GM19239 (cell line): Measurements from ENCODE around the gene PDZRN3.

Experiments used
- DNase-seq: peaks from one replicate; pipeline ENCODE4 v3.0.0; 2011; ENCODE audit warnings: low spot score; ENCODE audit not compliant: insufficient read length
- FAIRE-seq: peaks from 2 replicates; lab custom pipeline; 2011; peaks lifted over from hg19 to GRCh38; lab: Jason Lieb, UNC

Gene PDZRN3

DNA sequence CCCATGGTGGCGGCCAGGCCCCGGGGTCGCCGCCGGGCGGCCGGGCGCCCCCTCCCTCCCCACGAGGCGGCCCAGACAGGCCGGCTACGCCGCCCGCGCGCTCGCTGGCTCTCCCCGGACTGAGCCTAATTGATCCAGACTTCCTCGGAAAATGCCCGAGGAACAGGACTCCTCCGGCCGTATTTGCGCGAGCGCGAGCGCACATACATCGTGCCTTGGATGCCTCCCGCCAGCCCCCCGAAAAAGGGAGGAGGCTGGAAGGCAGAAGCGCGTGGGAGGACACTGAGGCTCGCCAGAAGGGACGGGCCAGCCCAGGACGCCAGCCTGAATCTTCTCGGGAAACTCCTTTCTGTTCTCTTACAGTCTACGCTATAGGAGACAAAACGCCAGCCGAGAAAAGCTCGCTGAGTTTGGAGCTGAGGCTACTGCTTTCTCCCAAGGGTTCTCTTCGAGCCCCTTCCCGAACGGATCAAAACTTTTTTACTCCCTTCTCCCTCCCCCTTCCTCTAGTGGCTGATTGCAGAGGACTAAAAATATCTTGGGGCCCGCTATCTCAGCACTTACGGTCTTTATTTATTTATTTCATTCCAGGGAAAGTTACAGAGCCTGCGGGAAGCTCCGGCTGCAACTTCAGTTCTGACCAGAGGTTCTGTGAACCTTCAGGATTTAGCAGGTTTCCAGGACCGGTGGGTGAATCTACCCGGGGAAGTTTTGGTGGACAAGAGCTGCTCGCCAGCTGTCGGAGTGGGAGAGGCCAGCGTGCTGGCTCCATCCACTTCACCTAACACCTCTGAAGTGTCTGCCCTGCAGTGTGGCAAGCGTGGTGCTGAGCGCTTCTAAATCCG lies at the start of gene PDZRN3:
Gene PDZRN3 (minus strand): TSS at position 121 of the 845 bp plus-strand sequence.
- DNase-seq (no peak), FAIRE-seq (no peak)

DNA sequence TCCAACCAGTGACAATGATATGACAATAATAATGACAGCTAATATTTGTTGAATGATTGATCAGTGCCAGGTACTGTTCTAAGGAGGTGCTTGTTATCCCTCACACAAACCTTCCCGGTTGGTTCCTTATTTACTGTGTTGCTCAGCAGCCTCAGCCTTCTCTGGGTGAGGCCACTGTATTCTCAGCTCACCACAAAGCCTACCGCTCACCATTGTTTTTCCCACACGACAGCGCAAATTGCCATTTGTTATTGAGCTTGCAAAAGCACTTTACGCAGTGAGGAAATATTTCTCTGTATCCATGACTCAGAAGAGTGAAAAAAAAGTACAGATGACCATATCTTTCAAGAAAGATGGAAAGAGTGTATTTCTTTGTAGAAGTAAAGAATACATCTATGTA lies 49.5 kb upstream of the PDZRN3 start:
- no peak for FAIRE-seq
- DNase-seq: no peak

DNA sequence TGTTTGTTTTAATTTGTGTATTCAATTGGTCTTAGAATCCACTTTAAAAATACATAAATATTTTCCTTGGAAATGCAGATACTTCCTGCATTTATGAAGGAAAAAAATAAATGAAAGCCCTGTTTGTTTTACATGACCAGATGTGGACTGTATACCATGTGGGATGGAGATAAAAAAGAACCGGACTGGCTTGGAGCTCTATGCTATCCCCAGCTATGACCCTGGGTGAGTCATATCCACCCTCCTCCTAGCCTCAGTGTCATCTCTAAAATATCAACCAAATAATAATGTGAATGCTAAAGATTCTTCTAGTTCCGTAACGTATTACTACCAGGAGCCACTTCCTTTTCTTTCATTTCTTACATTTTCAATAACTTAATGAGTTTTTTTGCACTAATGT lies 44.5 kb upstream of the PDZRN3 start:
- FAIRE-seq (no peak), DNase-seq (no peak)

DNA sequence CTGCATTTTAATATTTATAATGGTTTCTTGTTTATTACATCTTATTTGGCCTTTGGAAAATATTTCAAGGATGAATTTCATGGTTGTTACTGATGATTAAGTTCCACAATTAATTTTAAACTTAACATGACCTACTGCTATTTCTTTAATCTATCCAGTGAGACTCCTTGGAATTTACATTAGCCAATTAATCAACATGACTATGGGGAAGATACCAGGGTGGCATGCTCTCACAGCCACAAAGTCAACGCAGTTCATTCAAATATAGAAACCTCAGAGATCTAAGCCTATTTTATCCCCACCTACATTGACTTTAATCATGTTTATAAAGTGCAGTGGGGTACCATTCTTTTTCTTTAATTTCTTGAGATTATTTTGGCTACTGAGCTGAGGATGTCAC lies 43.6 kb upstream of the PDZRN3 start:
- DNase-seq: no peak

DNA sequence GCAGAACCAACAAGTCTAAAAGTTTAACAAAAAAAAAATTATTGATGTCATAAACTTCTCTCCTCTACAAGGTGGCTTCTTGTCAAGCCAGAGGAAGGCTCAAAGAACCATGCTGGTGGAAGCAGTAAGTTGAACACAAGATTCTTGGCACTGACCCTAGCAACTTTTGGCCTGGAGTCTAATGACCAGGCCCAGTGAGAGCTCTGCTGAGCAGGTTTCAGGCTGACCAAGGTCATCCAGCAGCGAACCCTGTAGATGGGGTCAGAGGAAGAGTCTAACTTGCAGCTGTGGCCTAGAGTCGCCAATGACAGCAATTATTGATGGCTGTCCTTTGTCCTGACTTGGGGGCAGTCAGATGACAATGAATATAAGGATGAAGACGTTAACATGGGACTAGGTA lies 43.1 kb upstream of the PDZRN3 start:
- no peak for DNase-seq
- no peak for FAIRE-seq

More for the DNA sequence above, 43.6 kb upstream of the PDZRN3 start:
- FAIRE-seq: no peak

DNA sequence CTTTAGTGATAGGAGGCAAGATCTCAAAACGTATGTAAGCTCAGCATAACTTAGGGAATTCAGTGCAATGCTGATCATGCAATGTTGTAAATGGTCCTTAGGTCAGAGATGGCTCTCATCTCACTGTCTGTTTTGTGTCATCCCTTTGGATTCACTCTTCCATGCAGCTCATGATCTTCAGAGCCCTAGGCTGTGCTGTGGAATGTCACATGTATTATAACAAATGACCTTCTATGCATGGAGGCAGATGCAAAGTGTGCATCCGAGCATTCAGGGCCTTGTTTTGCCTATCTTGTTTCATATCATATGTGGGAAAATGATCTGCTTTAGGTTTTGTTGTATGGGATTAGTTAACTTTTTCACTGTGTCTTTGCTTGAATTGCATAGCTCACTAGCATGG lies 40.5 kb upstream of the PDZRN3 start:
- FAIRE-seq: no peak

GRCh38 chr3:73664389-73664788 lies 39.6 kb upstream of the PDZRN3 start:
- no peak for FAIRE-seq
- no peak for DNase-seq

More for the DNA sequence above, 40.5 kb upstream of the PDZRN3 start:
- DNase-seq: no peak

- DNase-seq (no peak), FAIRE-seq (no peak)
Observed at GRCh38 chr3:73663495-73663894, 38.8 kb upstream of the PDZRN3 start.

- FAIRE-seq: no peak
- no peak for DNase-seq
Observed at GRCh38 chr3:73661265-73661664, 36.5 kb upstream of the PDZRN3 start.

- no peak for FAIRE-seq
- DNase-seq: no peak
Observed at GRCh38 chr3:73658227-73658626, 33.5 kb upstream of the PDZRN3 start.

GRCh38 chr3:73657186-73657585 lies 32.4 kb upstream of the PDZRN3 start:
- FAIRE-seq (no peak), DNase-seq (no peak)

GRCh38 chr3:73656241-73656890 lies 31.6 kb upstream of the PDZRN3 start:
- no peak for FAIRE-seq
- no peak for DNase-seq

DNA sequence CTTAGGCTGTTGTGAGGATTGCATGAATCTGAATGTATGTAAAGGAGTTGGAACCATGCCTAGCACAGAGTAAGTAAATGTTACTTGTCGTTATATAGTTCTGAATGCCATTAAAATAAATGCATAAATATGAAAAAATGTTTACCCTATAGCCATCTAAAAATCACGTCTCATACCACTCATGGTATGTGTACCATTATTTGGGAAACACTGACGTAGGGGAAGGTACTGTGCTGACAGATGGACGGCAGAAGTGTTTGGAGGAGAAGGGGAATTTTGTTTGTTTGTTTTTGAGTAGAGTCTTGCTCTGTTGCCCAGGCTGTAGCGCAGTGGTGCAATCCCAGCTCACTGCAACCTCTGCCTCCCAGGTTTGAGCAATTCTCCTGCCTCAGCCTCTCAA lies 30.5 kb upstream of the PDZRN3 start:
- DNase-seq: no peak
- no peak for FAIRE-seq

GRCh38 chr3:73653877-73654276 lies 29.1 kb upstream of the PDZRN3 start:
- DNase-seq (no peak), FAIRE-seq (no peak)

GRCh38 chr3:73653351-73653750 lies 28.6 kb upstream of the PDZRN3 start:
- DNase-seq (no peak), FAIRE-seq (no peak)

DNA sequence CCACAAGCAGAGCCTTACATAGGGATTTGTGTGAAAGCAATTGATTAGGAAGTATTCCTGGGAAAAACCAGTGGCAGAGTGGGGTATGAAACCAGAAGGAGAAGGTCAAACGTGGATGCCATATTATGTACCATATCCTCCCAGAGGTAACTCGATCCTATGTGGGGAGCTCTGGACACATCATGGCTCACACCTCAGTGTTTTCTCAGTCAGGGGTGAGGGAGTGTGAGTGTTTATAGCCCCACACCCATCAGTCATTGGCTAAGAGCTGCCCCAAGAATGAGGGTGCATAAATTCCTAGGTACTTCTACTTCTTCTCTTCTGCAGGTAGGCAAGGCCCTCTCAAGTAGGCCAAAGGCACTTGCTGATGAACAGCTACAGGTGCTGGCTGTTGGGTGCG lies 28.2 kb upstream of the PDZRN3 start:
- DNase-seq (no peak), FAIRE-seq (no peak)

DNA sequence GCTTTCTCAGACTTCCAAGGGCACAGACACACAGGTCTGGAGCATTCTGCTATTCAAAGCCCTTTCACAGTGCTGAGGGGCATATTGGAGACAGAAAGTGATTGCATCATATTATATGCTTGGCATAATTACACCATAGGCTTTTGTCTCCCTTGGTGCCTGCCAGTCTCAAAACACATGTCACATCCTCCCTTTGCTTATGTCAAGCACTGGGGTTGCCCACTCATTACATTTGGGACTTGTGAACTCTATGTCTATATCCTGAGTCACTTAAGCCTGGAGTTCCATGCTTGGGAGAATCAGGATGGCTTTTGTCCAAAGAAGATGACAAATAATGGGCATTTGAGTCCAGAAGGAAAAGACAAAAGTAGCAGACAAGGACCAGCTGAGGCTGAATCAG lies 12.3 kb upstream of the PDZRN3 start:
- no peak for FAIRE-seq
- DNase-seq: no peak

- DNase-seq: no peak
- FAIRE-seq: no peak
Observed at GRCh38 chr3:73635254-73635653, 10.5 kb upstream of the PDZRN3 start.

DNA sequence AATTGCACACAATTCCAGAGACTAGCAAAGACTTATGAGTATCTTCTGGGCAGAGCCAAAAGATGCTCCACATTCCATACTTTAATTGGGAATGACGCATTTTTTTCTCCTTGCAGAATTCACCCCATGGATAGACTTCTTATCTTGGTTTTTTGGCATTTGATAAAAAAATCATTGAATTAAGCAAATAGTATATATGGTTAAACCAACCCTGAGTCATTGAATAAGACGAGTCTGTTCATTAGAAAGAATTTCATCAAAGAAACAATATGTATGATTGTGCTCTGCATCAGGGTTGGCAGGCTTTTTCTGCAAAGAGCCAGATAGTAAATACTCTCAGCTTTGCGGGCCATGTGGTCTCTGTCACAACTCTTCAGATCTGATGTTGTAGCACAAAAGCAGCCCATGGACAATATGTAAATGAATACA lies 9.2 kb upstream of the PDZRN3 start:
- DNase-seq: no peak
- FAIRE-seq: no peak

- no peak for DNase-seq
- no peak for FAIRE-seq
Observed at GRCh38 chr3:73633453-73633852, 8.7 kb upstream of the PDZRN3 start.

DNA sequence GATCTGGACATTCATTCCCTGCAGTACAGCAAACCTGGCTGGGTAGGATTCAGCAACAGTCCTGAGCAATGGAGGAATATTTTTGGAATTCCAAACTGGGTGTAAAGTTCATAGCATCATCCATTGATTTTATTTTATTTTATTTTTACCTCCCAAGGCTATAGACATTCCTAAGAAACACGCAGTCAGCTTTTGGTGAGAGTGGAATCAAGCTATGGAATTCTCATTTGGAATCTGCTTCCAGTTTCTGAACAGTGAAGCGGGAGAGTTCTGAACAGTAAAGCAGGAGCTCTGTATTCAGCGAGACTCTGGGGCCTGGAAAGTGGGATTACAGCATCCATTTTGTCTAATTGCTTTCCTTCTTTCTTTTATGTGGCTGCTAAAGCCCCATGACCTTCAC lies 1.4 kb upstream of the PDZRN3 start:
- DNase-seq: no peak
- FAIRE-seq: no peak
